Stimulated activated CD4-positive, alpha-beta T cell treated with anti-CD3 and anti-CD28 coated beads, Interleukin-1b, Interleukin-23, amount 100 ng/mL, for 1 hour (primary cell): ENCODE measurements around the gene SAMSN1.
"Not testable (repeated sequence)": the region's sequence is repeated elsewhere in the genome, so short reads cannot be mapped to it uniquely, and the experiment has no call there.

Experiments used
- DNase-seq, 2 donors: peaks; one replicate each; pipeline ENCODE4 v3.0.0-alpha.2; 2020; ENCODE audit warnings: low read depth in 2 of 2

Gene SAMSN1

GRCh38 chr21:14527696-14528652 lies 18.1 kb downstream of the SAMSN1 start:
- no peak for DNase-seq

DNA sequence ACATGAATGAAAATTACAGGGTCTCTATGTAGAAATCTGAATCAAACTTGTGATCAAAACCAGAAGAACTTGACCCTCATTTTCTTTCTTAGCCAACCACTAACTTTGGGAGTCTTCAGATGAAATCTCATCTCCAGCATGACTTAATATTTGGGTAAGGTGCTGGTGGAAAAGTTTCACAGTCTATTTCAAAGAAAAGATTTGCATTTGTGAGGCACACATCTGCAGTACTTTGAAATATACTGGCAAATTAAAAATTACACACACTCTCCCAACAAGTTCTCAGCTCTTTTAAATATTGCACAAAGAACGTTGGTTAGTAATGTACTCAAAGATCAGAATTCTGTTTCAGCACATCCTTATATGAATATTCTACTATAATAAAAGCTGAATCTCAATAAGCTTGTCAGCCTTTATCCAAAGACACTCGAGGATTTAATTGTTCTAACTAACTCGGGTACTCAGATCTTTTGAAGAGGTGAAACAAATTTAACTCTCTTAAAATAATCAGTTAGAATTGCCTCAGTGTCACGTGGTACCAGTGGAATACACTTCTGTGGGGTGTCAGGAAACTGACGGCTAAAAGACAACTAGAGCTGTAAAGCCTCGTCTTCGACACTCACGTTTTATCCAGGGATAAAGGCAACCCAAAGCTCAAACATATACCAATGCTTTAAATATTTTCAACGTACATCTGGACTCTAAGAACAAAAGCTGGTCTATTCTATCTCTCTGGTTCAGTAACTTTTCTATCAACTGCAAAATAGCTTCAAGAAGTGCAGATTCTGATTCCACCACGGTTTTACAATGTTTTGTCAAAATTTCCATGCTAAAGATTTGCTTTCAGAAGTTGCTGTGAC lies 19.0 kb downstream of the SAMSN1 start:
- DNase-seq = no peak

DNA sequence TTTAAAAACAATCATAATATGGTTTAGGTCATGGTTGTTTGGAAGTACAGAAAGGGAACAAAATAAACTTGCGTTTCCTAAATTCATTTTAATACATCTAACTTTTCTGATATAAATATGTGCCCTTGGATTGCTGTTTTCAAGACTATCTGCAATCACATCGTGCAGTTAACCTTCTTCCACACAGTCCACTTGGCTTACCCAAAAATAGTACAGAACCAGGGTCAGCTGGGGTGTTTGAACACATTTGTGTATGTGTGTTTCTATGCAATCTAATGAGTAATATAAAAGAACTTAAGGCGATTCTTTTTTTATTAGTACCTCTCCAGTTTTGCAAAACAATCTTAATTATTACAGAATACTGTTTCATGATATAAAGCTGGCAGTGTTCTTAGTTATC lies 19.9 kb downstream of the SAMSN1 start:
- no peak for DNase-seq

DNA sequence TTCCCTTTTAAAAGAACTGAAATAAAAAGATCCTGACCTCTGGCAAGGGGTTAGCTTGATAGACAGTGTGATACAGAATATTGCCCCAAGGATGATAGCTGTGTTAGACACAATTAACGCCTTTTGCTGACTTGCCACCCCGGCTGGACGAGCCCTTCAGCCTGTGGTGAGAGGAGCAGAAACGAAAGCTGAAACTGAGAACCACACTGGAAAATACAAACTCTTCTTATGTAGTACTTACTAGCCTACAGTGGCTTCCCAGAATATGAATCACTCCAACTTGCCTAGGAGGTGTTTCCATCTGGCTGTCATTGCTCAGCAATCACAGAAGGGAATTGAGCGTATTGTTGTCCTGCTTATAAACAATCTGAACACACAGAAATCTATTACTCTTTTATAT lies 22.9 kb downstream of the SAMSN1 start:
- no peak for DNase-seq

DNA sequence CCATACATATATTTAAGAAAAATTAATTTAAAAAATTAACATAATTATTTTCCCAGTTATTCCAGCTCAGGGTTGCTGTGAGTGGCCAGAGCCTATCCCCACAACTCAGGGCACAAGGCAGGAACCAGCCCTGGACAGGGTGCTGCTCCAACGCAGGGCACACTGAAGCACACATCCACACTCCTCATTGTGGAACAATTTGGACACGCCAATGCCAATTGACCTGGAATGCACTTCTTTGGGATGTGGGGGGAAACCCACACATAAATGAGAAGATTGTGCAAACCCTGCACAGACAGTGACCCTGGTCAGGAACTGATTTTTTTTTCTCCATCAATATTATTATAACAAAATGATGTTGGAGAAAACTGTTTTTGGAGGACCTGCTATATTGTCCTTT lies 23.4 kb downstream of the SAMSN1 start:
- no peak for DNase-seq

DNA sequence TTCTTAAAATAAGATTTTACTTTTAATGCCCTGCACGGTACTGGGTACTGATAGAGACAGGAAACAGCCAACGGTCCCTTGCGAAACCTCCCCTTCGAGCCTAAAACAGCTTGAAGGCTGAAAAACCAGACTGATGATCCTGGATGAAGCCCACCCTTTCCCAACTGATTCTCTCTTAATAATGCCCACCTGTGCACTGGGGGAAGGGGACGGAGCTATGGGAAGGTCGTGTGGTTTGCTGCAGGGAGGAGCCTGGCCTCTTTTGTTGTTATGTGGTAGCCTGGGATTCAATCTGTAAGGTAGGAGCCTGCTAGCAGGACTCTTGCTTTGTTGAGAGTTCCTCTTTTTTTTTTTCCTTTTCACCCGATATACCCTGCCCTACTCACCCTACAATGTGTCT lies 25.6 kb downstream of the SAMSN1 start:
- no peak for DNase-seq

- no peak for DNase-seq
These were observed 27.1 kb downstream of the SAMSN1 start for GRCh38 chr21:14519000-14519399.

- DNase-seq = no peak
These were observed 32.3 kb downstream of the SAMSN1 start for GRCh38 chr21:14513804-14514203.

- not testable (repeated sequence) for DNase-seq
These were observed 39.2 kb downstream of the SAMSN1 start for GRCh38 chr21:14506859-14507457.

DNA sequence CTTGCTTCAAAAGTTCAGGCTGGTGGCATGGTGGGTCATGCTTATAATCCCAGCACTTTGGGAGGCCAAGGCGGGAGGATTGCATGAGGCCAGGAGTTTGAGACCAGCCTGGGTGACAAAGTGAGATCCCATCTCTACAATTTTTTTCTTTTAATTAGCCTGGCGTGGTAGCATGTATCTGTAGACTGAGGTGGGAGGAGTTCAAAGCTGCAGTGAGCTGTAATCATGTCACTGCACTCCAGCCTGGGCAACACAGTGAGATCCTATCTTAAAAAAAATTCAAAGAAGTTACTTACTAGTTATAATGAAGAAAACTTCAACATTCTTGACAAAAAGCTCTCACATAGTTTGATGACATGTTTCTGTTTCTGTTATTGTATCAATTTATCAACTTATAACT lies 45.2 kb downstream of the SAMSN1 start:
- no peak for DNase-seq

DNA sequence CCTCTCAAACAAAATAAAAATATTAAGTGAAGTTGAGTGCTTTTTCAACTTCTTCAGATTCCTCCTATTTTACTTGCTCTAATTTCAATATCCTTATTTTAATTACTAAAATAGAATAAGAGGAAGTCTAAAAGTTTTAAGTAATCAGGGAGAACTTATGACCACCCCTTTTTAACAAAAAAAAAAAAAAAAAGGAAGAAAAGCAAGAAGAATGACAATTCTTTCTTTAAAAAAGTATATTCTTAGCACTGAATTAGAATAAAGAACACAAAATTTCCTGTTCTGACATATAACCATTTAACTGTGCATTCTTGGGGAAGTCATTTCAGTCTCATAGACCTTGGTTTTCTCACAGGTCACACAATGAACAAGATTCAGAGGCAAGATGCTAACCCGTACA lies 46.8 kb downstream of the SAMSN1 start:
- DNase-seq = no peak

- DNase-seq = no peak
These were observed 48.3 kb downstream of the SAMSN1 start for GRCh38 chr21:14497825-14498224.

DNA sequence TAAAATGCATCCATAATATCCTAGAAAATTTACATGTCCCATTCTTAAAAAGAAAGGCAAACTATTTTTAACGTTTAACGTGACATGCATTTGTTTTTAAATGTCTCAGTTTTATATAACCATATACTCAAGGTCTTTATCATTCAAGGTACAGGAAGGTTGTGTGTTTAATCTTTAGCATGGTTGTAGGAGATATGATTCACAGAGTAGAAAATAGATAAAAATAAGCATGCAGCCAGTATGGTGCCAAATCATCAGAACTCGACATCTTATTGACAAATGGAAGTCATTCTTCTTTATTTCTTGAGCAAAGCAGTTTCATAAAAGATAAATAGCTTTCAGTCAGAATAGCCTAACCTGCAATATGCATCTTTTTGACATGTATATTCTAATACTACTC lies 51.0 kb downstream of the SAMSN1 start:
- no peak for DNase-seq

DNA sequence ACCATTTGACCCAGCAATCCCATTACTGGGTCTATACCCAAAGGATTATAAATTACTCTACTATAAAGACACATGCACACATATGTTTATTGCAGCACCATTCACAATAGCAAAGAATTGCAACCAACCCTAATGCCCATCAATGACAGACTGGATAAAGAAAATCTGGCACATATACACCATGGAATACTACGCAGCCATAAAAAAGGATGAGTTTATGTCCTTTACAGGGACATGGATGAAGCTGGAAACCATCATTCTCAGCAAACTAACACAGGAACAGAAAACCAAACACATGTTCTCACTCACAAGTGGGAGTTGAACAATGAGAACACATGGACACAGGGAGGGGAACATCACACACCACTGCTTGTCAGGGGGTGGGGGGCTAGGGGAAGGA lies 51.9 kb downstream of the SAMSN1 start:
- DNase-seq = not testable (repeated sequence)

DNA sequence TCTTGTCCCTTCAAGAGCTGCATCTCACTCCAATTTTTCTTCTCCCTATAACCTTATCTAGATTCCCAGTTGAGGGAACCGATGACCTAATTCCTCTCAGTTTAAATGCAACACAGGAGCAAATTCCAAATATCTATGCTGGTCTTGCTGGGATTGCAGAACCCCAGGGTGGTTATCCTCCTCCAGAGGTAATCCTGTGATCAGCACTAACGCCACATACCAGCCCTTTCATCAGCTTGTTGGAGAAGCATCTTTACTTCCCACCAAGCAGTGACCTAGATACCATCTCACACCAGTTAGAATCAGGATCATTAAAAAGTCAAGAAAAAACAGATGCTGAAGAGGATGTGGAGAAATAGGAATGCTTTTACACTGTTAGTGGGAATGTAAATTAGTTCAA lies 52.4 kb downstream of the SAMSN1 start:
- DNase-seq = no peak

GRCh38 chr21:14492931-14493330 lies 53.2 kb downstream of the SAMSN1 start:
- DNase-seq = no peak

DNA sequence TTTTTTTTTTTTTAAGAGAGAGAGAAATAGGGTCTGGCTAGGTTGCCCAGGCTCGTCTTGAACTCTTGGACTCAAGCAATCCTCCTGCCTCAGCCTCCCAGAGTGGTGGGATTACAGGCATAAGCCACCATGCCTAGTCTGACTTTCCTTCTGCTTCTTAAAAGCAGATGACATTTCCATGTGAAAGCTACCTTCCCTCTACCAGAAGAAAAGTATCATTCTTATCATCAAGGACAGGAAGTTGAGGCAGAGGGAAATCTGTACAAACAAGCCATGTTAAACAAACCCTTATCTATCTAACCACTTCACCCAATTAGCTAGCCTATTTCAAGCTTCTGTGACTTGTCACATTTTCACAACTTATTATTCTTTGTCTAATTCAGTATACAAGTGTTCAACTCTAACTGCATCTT lies 54.8 kb downstream of the SAMSN1 start:
- no peak for DNase-seq

DNA sequence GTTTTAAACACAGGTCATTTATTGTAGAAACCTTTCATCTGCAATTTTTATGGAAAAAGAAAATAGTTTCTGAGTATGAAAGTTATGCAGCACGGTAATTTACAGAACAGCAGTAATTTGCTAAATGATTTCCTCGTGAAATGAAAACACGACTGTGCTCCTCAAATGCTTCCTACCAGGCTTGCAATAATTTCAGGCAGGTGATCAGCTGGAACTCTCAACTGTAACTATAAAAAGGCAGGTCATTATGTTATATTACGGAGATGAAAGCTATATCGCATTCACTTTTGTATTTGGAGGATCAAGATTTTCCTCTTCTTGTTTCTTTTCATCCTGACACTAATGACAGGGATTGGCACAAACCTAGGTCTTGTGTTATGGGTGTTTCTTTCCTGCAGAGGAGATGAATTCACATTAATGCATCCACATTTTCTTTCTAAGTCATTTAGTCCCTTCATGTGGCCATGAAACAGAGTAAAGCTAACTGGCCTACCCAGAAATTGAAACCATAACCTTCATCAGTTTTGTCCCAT lies 57.4 kb downstream of the SAMSN1 start:
- DNase-seq = no peak

DNA sequence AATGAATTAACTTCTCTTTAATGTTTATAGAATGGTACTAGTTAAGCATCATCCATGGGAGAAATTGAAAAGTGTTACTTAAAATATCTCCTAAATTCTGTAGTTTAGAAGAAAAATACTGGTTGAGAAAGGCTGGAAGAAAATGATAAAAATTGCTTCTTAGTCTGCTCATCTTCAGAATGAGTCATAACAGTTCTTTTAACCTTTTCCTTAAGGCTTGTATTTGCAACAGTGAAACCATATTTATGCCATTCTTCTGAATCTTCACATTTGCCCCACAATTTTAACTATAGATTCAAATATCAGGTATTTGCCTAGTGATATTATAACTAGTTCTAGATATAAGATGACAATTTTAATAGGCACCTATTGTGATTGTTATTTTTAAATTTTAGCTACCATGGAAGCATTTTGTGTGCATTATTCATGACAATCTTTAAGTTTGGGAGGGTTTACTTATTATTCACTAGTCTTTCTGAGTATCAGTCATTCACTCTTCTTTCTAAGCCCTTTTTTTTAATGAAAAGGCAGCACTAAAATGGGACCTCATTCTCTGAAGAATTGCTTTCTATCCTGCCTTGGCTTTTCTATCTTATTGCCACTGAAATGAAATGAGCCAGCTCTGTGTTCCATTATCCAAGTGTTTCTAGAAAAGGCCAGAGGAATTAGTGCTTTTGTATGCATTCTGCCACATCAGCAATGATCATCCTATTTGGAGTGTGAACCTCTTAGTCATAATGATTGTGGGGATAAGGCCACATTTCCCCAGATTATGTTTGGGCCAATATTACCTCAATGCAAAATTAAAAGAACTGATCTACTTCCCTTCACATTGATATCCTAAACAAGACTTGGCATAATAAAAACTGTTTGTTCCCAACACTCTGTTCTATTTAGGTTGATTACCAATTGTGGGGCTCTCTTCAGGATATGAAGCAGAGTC lies 58.4 kb downstream of the SAMSN1 start:
- DNase-seq = no peak

- DNase-seq = no peak
These were observed 59.2 kb downstream of the SAMSN1 start for GRCh38 chr21:14486869-14487268.
